B cell (primary cell): ENCODE measurements around the gene CAPN11. TPM values are rescaled to one million over a fixed set of nuclear protein-coding genes. Genes with fewer than 3 reads are reported as not detected.

Source experiments
- ATAC-seq: fragments of 200-7000 bp; cut with Tn5 transposase; one replicate; pipeline ENCODE4 v1.10.0; 2021; ENCODE audit warnings: low read depth, mild to moderate bottlenecking, moderate number of reproducible peaks, moderate library complexity
- CTCF ChIA-PET: fragments of 350-600 bp; sonication (Branson Sonifier 250); formaldehyde crosslinking; loops from one replicate; lab custom pipeline; 2021; ENCODE audit warnings: antibody characterized with exemption, inconsistent platforms; lab: Charles Lee
- POLR2A ChIA-PET: fragments of 350-600 bp; sonication (Branson Sonifier 250); formaldehyde crosslinking; loops from one replicate; lab custom pipeline; 2021; ENCODE audit warnings: antibody characterized with exemption; lab: Charles Lee
- DNase-seq: peaks from one replicate; pipeline ENCODE4 v3.0.0; 2013
- H2AFZ ChIP-seq: 2 replicates; pipeline ENCODE4 v1.6.1; 2012; ENCODE audit warnings: mild to moderate bottlenecking, low read depth, low read length; ENCODE audit not compliant: insufficient read depth, poor library complexity, severe bottlenecking
- H3K27ac ChIP-seq, 2 donors: 1 replicate in 1 of 2; 2 replicates in 1 of 2; pipeline ENCODE4 v1.5.1; 2012 to 2013; ENCODE audit warnings: low read length in 2 of 2, mild to moderate bottlenecking in 2 of 2, moderate library complexity in 1 of 2
- H3K27me3 ChIP-seq, 4 experiments: fragments of 200-600 bp in 1 of 4; sonication (generic) in 1 of 4; replicated peaks in 1 of 4; 1 replicate in 2 of 4; 2 replicates in 2 of 4; pipeline versions ENCODE4 v1.6.1 to v1.7.0; 2013 to 2016; ENCODE audit warnings: low read length in 3 of 4, mild to moderate bottlenecking in 2 of 4, mixed read lengths in 1 of 4, moderate library complexity in 1 of 4; ENCODE audit not compliant: insufficient read depth in 4 of 4, control insufficient read depth in 3 of 4; ENCODE audit errors: control extremely low read depth in 1 of 4
- H3K36me3 ChIP-seq, 2 experiments: replicated peaks in 1 of 2; 1 replicate in 1 of 2; 2 replicates in 1 of 2; pipeline versions ENCODE4 v1.6.1 to v1.7.1; 2013; ENCODE audit warnings: low read length in 1 of 2; ENCODE audit not compliant: insufficient read depth in 2 of 2, control insufficient read depth in 1 of 2; ENCODE audit errors: control extremely low read depth in 1 of 2, extremely low read depth in 1 of 2
- H3K4me1 ChIP-seq, 2 donors: fragments of 200-600 bp in 1 of 2; sonication (generic) in 1 of 2; 1 replicate in 1 of 2; 2 replicates in 1 of 2; pipeline versions ENCODE4 v1.5.1 to v1.6.1; 2013 to 2017; ENCODE audit warnings: low read length in 2 of 2; ENCODE audit not compliant: control insufficient read depth in 2 of 2, insufficient read depth in 2 of 2
- H3K4me2 ChIP-seq: replicated peaks from 2 replicates; pipeline ENCODE3; 2012; ENCODE audit warnings: mild to moderate bottlenecking, low read depth, low read length; ENCODE audit not compliant: poor library complexity, severe bottlenecking
- H3K4me3 ChIP-seq, 5 experiments: fragments of 200-600 bp in 1 of 5; sonication (generic) in 1 of 5; 1 replicate in 3 of 5; 2 replicates in 2 of 5; pipeline versions ENCODE4 v1.5.1 to v1.7.0; 2011 to 2016; ENCODE audit warnings: low read length in 4 of 5, mild to moderate bottlenecking in 4 of 5, low read depth in 2 of 5, control low read depth in 1 of 5, moderate library complexity in 1 of 5; ENCODE audit not compliant: insufficient read depth in 1 of 5; ENCODE audit errors: control extremely low read depth in 1 of 5, extremely low read depth in 1 of 5
- H3K79me2 ChIP-seq: fragments of 200-600 bp; sonication (generic); one replicate; pipeline ENCODE4 v1.6.0; 2016; ENCODE audit warnings: low read length; ENCODE audit not compliant: control insufficient read depth, insufficient read depth
- H3K9ac ChIP-seq: fragments of 200-600 bp; sonication (generic); 2 replicates; pipeline ENCODE4 v1.6.1; 2017; ENCODE audit warnings: mild to moderate bottlenecking, low read length, moderate library complexity
- H3K9me3 ChIP-seq, 3 donors: one replicate each; pipeline versions ENCODE4 v1.6.1 to v1.7.1; 2013; ENCODE audit warnings: low read length in 2 of 3; ENCODE audit not compliant: control insufficient read depth in 2 of 3, insufficient read depth in 1 of 3; ENCODE audit errors: control extremely low read depth in 1 of 3
- H4K20me1 ChIP-seq: 2 replicates; pipeline ENCODE4 v1.6.0; 2012; ENCODE audit warnings: mild to moderate bottlenecking, low read length; ENCODE audit not compliant: insufficient read depth, control insufficient read depth, poor library complexity, severe bottlenecking
- H3K27ac Mint-ChIP-seq: one replicate; pipeline ENCODE4 v1.8.0; 2021; ENCODE audit warnings: mixed read lengths
- H3K27me3 Mint-ChIP-seq: one replicate; pipeline ENCODE4 v1.8.0; 2021; ENCODE audit warnings: mixed read lengths
- H3K4me1 Mint-ChIP-seq: one replicate; pipeline ENCODE4 v1.8.0; 2021; ENCODE audit warnings: mixed read lengths
- H3K4me3 Mint-ChIP-seq: one replicate; pipeline ENCODE4 v1.8.0; 2021; ENCODE audit warnings: mixed read lengths
- H3K9me3 Mint-ChIP-seq: one replicate; pipeline ENCODE4 v1.8.0; 2022; ENCODE audit warnings: mixed read lengths; ENCODE audit not compliant: insufficient read depth
- CTCF ChIP-seq: fragments of 200-600 bp; IDR thresholded peaks from one replicate; pipeline ENCODE4 v1.8.0; 2022; ENCODE audit warnings: antibody characterized with exemption, mild to moderate bottlenecking
- EZH2 ChIP-seq: IDR thresholded peaks from 2 replicates; pipeline ENCODE4 v1.6.1; 2012; ENCODE audit warnings: borderline replicate concordance, low read depth, mild to moderate bottlenecking, moderate library complexity, low read length; ENCODE audit not compliant: insufficient read depth, poor library complexity, severe bottlenecking
- WGBS: methylation state at CpG from one replicate; pipeline ENCODE4 v1.1.5; 2013; ENCODE audit warnings: missing lambda C conversion rate; ENCODE audit not compliant: insufficient coverage; 5-methylcytosine and 5-hydroxymethylcytosine counted together
- intact Hi-C: fragments of 100-400 bp; cut with micrococcal nuclease; formaldehyde crosslinking; loops from one replicate; pipeline ENCODE4 v1.10.0; 2022
- polyA plus RNA-seq: library from polyadenylated mRNA; depleted of rRNA; stranded (reverse); fragments of >200 nt; gene quantifications from 2 replicates; pipeline ENCODE4 v1.2.3, GENCODE V29; 2012
- total RNA-seq, 2 donors: library from RNA; stranded (reverse); fragments of 120-200 nt in 1 of 2; gene quantifications; 1 replicate in 1 of 2; 2 replicates in 1 of 2; pipeline versions ENCODE4 v1.2.3 to v1.2.4, GENCODE V29; 2013 to 2022

CAPN11 gene
- total and polyA plus RNA-seq, 2 donors (not counting 1 experiment from before 2014, with no cell fraction given) = not detected

- POLR2A ChIA-PET = no interaction called here
- H3K27ac Mint-ChIP-seq = no peak overlapping the region
- H3K4me2 ChIP-seq = no peak overlapping the region
- no peak overlapping the region for H3K27ac ChIP-seq
- ATAC-seq (no peak), DNase-seq (no peak)
- WGBS = 100% methylated on average over 6 of the region's 6 CpGs
- no peak overlapping the region for H3K4me3 ChIP-seq
- H3K36me3 ChIP-seq = no peaks in the 10 kb centered on the region
- no peaks in the 10 kb centered on the region for H3K9me3 ChIP-seq
- no peaks in the 10 kb centered on the region for H3K9me3 Mint-ChIP-seq
- CTCF ChIA-PET = no interaction called here
- no peaks in the 10 kb centered on the region for H3K79me2 ChIP-seq
- H3K4me1 Mint-ChIP-seq = peaks cover 10% of the 10 kb centered on the region
- H3K27me3 ChIP-seq = peaks cover 0 to 5% (median 0%) of the 10 kb centered on the region in 4 experiments
- H3K9ac ChIP-seq = no peak overlapping the region
- intact Hi-C loops = no loop called here
- TF ChIP-seq EZH2 (no peak), CTCF (no peak)
- H2AFZ ChIP-seq = no peak overlapping the region
- H3K27me3 Mint-ChIP-seq = no peaks in the 10 kb centered on the region
- H3K4me1 ChIP-seq = peaks cover 10 to 13% of the 10 kb centered on the region in 2 donors
- H3K4me3 Mint-ChIP-seq = no peak overlapping the region
- no peaks in the 10 kb centered on the region for H4K20me1 ChIP-seq
Measured at GRCh38 chr6:44214307-44214706, 55.7 kb downstream of the CAPN11 start.

- Mint-ChIP-seq H3K27me3 (no peaks in the 10 kb centered on the region), H3K9me3 (no peaks in the 10 kb centered on the region), H3K27ac (no peak within 1 kb of the TSS), H3K4me3 (no peak within 1 kb of the TSS), H3K4me1 (peaks cover 23% of the 10 kb centered on the region)
- no peak within 1 kb of the TSS for H3K4me2 ChIP-seq
- no peaks in the 10 kb centered on the region for H3K36me3 ChIP-seq
- H3K9me3 ChIP-seq = no peaks in the 10 kb centered on the region
- H3K9ac ChIP-seq = no peak within 1 kb of the TSS
- H4K20me1 ChIP-seq = no peaks in the 10 kb centered on the region
- intact Hi-C loops = no loop called here
- 72% methylated on average over 3 of the region's 7 CpGs for WGBS
- ATAC-seq = no peak
- no peak within 1 kb of the TSS for H2AFZ ChIP-seq
- H3K27ac ChIP-seq = no peak within 1 kb of the TSS
- TF ChIP-seq EZH2 (no peak), CTCF (no peak)
- no peaks in the 10 kb centered on the region for H3K79me2 ChIP-seq
- ChIA-PET POLR2A (no interaction called here), CTCF (interaction anchor here (0.5 to 0.7 kb wide), 2 partner anchors 35 to 1092 kb away, joined by 4 to 6 read pairs; no protein-coding TSS in a partner anchor)
- no peak within 1 kb of the TSS for H3K4me3 ChIP-seq
- no peak for DNase-seq
- peaks cover 0 to 3% (median 0%) of the 10 kb centered on the region in 4 experiments for H3K27me3 ChIP-seq
- H3K4me1 ChIP-seq = peaks cover 14 to 26% of the 10 kb centered on the region in 2 donors
Measured at GRCh38 chr6:44216677-44217331, 58.2 kb downstream of the CAPN11 start, which contains the start of gene MYMX. MYMX (plus strand) TSS chr6:44216926; CDS start chr6:44217472, 546 bp downstream.
